ENCODE measurements around the gene NNT.
"Not testable (repeated sequence)": the region's sequence is repeated elsewhere in the genome, so short reads cannot be mapped to it uniquely, and the experiment has no call there.

Gene NNT

DNA sequence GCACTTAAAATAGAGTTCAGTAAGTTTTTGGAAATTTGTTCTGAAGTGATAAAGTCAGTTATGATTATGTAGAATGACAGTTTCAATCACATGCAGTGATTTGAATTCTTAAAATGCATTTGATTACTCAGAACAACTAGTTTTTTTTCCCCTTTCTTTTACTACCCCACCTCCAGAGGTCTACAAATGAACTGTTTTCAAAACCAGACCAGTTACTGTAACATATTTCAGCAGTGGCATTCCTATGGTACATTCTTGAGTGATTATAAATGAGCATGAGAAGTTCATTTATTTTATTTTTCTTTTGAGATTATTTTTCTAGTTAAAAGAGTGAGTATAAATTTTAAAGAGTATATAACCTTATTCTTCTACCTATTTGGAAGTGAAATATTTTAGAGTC, 71.6 kb downstream of the NNT start:
- DNase-seq: peak; percentile 22

DNA sequence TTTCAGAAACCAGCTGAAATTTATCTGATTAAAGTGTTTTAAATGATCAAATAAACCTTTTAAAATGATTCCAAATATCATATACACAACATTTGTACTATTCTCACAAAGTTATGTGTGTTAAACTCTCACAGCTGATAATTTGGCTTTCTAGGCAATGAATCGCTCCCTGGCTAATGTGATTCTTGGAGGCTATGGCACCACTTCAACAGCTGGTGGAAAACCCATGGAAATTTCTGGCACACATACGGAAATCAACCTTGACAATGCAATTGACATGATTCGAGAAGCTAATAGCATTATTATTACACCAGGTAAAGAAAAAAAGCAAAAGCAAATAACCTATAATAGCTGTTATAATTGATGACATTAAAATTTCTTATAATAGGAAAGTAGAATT, 72.4 kb downstream of the NNT start:
- DNase-seq: no peak

DNA sequence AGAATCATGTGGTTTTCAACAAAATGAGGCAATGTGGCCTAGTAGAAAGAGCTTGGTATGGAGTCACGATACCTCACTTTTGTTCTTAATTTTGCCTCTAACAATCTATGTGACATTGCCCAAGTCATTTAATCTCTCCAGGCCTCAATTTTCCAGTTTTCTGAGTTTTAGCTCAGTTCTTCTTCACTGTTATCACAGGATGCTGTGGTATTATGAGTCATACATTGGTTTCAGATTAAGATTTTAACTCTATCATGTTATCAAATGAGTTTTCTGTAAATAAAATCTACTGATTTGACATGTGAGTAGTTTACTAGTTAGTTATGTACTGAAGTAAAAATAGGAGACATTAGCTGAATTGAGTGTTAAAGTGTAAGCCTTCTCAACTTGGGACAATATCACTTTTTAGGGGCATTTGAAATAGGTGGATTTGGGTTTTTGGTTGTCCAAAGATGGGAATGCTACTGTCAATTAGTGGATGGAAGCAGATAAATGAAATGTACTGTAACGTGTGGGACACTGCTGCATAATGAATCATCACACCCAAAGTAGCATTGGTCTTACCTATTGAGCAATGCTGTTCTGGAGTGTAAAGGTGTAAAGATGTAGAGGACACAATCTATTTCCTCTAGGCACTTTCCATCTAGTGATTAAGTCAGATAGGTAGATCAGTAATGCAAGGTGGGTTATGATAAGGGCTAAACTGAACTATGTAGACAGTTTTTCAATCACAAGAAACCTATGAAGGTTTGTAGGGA, 73.3 kb downstream of the NNT start:
- DNase-seq: no peak

DNA sequence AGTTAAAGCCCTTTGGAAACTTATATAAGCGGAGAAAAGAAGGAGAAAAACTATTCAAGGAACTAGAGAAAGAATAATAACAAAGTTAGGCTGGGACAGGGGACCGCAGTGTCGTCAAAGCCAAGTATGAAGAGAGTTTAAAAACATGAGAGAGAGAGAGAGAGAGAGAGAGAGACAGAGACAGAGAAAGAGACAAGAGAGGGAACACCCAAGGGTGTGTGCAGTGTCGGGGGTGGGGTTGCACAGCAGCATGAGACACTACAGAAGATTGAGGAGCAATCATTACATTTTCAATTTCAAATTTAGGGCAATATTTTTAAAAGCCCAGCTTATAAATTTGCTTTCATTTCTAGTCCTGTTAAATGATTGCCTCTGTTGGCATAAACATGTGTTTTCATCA, 74.3 kb downstream of the NNT start:
- no peak for DNase-seq

DNA sequence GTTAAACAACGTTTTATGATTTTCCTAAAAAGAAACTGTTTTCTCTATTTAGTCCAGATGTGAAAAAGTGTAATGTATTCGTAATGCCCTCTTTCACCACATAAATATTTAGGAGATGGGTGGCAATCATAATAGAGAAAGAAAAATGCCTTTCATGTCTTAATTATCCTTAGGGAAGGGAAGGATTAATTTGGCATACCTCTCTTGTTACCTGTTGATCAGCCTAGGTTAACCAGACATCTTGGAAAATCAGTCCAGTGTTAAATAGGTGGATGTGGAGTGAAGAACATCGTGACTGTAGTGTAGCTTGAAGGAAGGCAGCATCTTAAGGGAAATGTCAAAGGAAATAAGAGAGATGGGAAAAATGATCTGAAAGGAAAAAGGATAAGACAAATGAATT, 76.2 kb downstream of the NNT start:
- no peak for DNase-seq

DNA sequence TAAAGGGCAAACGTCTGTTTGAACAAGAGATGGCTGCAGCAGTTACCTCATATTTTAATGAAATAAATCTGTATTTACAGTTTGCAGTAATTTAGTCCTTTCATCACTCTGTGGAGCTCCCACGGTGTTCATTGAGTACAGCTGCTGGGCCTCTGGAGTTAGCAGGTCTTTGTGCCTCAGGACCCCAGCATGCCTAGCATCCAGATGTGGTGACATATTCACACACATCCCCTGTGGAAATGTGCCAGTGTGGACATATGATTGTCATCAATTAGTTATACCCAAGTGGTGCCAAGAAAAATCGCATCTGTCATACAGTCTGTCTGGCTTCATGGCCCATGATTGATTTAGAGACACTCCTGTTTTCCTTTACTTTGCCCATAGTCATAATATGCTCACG, 77.3 kb downstream of the NNT start:
- DNase-seq: no peak

DNA sequence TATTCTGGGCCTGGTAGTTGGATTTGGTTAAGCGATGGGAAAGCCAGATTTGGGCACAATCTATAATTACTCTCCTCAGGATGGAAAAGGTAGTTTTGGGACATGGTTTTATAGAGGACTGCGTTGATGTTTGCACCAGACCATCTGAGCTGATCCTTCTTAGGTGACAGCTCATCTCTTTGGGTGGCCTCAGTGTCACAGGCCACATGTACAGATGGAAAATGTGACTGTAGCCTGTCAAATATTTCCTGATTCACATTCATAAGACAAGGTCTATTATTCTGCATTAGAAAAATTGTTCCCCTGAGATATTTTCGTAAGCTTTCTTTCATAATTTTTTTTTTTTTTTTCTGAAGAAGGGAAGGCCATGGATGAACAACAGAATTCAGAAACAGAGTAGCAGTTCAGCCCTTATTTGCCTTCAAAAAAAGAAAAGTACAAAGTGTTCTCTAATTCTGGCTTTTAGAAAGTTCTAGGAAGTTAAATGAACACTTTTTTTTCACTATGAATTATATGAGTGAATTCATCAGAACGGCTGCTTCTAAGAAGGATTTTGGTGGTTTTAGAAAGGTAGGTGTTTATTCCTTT, 81.0 kb downstream of the NNT start:
- DNase-seq: no peak

DNA sequence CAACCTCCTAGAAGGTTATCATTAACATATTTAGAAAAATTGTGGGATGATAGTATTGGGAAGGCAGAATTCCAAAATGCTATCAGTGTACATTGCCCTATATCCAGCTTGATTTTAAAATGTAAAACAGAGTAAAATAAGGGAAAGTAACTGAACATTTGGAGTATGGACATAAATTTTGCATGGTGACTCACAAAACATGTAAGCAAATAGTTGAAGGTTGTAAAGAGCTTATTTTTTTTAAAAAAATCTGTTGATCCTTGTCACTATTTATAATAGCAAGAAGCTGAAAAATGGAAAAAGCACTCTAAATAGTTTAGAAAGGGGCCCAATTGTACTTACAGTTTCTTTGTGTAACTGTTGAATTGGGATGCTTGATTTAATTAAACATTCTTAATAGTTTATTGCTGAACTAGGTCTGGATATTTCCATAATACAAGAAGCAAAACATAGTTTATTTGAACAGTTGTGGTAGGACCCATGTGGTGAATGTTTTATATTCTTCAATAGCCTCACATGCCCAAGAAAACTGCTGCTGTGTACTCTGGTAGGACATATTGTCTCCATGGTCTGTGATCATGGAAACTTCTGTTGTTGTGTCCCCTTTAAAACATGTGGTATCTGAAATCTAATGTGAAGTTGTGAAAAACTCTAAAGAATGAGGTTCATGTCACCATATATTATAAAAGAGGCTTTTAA, 82.4 kb downstream of the NNT start:
- no peak for DNase-seq

DNA sequence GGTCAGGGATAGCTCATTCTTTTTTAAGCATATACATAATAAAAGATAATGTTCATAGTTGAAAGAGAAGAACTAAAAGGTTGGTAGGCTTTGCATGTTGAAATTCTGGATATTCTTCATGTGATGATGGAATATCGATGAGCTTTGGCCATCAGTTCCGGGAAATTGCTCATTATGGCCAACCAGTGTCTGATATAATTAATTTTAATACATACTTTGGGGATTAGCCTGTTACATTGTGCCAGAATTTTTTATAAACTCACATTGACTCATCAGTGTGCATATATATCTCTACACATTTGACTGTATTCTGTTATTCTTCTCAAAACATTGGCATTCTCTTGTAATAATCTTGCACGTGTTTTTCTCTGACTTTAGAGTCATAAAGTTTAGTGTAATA, 84.3 kb downstream of the NNT start:
- no peak for DNase-seq

DNA sequence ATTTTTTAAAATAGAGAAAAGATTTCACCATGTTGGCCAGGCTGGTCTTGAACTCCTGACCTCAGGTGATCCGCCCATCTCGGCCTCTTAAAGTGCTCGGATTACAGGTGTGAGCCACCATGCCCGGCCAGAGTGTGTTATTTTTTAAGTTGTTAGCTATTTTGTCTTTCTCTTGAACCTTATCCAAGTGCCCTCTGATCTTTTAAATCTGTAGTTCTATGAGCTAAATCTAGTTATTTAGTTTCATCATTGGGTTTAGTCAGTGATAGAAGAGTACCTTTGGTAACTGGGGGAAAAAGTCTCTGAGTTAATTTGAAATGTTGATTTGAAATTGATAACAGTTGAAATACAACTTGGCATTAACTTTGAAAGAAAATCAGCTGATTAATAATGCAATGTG, 88.3 kb downstream of the NNT start:
- no peak for DNase-seq

DNA sequence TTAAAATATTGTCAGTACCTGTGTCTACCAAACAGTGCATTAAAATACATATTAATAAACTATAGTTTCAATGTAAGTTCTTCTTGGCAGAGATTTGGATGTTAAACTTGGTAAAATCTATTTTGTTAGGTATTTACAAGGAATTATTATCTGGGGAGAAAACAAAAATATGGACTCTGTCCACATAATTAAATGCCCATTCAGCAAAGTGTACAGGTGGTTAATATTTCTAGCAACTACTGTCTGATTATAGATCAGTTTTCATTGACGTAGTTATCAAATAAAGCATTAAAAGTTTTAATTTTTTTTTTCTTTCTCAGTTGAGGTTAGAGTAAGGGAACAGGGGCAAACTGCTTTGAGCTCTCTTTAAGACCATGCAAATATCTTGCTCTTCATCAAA, 88.9 kb downstream of the NNT start:
- no peak for DNase-seq

DNA sequence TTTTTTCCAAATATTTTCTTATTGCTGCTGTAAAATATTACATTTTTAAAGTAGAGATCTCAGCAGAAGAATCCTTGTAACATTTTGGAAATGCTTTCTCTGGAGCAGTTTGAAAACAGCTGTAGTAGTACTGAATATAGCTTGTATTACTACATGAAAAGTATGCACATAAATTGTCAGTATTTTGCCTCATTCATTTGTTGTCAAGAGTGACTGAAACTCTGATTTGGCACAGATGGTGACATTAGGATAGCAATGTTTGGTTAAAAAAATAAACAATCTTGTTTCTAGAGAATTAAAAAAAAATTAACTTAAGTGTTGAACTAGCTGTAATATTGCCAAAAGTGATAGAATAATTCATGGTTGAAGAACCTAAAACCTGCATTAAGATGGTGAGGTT, 90.4 kb downstream of the NNT start:
- no peak for DNase-seq

DNA sequence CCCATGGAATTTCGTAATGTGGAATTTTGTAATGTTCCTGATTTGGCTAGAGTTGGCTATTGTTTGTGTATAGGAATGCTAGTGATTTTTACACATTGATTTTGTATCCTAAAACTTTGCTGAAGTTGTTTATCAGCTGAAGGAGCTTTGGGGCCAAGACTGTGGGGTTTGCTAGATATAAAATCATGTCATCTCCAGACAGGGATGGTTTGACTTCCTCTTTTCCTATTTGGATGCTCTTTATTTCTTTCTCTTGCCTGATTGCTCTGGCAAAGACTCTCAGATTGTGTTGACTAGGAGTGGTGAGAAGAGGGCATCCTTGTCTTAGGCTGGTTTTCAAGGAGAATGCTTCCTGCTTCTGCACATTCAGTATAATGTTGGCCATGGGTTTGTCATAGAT, 91.0 kb downstream of the NNT start:
- DNase-seq: no peak

DNA sequence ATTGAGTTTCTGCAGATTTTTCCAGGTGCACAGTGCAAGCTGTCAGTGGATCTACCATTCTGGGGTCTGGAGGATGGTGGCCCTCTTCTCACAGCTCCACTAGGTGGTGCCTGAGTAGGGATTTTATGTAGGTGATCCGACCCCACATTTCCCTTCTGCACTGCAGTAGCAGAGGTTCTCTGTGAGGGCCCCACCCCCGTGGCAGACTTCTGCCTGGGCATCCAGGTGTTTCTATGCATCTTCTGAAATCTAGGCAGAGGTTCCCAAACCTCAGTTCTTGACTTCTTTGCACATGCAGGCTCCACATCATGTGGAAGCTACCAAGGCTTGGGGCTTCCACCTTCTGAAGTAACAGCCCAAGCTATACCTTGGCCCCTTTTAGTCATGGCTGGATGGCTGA, 93.5 kb downstream of the NNT start:
- DNase-seq: not testable (repeated sequence)

DNA sequence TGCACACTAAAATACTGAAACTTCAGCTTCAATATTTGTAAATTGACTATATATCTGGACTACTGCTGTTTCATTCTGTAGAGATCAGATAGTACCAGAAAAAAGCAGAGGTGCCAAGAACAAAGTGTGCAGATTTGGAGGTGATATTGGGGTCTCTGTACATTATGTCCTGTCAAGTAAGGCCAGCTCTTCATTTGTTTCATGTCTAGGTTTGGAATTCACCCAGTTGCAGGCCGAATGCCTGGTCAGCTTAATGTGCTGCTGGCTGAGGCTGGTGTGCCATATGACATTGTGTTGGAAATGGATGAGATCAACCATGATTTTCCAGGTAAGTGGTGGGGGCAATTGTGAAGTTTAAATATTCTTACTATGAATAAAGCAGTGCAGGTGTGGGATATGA, 96.9 kb downstream of the NNT start:
- DNase-seq: no peak

DNA sequence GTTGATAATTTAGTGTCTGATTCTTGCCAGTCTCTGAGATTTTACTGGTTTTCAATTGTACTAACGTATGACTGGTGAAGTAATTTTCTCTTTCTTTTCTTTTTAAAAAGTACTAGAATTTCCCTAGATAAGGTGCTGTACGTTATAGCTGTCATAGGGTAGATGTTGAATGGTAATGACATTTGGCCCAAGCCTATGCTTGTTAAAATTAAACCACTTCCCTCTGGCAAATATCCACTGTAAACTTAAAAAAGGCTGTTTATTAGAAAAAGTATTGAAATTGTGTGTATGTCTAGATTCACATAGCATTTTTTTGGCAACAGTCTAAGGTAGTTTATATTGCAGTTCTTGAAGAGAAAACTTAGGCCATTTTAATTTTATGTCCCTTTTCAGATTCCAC, 97.6 kb downstream of the NNT start:
- no peak for DNase-seq

DNA sequence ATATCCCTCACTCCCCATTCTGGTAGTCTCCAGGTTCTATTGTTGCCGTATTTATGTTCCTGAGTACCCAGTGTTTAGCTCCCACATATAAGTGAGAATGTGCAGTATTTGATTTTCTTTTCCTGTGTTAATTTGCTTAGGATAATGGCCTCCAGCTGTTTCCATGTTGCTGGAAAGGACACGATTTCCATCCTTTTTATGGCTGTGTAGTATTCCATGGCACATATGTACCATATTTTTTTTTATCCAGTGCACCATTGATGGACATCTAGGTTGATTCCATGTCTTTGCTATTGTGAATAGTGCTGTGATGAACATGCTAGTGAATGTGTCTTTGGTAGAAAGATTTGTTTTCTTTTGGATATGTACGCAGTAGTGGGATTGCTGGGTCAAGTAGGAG, 98.2 kb downstream of the NNT start:
- no peak for DNase-seq

DNA sequence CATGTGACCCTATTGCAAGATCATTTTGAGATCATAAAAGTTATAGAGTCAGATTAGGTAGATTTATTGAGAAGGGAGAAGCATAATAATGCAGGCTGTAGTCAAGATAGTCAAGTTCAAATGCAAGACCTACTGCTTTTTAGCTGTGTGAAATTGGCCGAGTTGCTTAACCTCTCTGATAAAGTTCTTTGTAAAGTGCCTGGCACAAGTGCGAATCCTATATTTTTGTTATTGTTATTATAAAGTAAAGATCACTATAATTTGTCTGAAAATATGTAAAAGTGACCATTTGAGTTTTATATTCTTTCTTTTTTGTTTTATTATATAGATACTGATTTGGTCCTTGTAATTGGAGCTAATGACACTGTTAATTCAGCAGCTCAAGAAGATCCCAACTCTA, 99.3 kb downstream of the NNT start:
- no peak for DNase-seq

DNA sequence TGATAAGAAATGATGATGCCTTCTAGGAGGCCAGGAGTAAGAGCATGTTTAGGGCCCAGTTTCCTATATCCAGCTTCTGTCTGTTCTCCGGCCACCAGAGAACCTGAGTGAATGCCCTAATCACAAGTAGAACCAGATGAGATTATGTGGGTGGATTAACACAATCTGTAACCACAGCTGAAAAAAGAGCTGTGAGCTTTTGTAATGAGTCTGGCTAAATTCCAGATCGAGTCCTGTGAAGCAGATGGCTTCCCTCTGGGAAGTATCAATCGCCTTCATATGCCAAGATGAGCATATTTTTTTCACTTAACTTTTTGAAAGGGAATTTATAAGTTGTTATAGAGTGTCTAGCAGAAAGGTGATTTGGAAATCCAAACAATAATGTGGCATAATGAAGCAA, 99.8 kb downstream of the NNT start:
- DNase-seq: no peak

DNA sequence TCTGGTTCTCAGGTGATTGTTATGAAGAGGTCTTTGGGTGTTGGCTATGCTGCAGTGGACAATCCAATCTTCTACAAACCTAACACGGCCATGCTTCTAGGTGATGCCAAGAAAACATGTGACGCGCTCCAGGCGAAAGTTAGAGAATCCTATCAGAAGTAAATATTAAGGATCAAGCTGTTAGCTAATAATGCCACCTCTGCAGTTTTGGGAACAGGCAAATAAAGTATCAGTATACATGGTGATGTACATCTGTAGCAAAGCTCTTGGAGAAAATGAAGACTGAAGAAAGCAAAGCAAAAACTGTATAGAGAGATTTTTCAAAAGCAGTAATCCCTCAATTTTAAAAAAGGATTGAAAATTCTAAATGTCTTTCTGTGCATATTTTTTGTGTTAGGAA, 101.3 kb downstream of the NNT start:
- DNase-seq: no peak

DNA sequence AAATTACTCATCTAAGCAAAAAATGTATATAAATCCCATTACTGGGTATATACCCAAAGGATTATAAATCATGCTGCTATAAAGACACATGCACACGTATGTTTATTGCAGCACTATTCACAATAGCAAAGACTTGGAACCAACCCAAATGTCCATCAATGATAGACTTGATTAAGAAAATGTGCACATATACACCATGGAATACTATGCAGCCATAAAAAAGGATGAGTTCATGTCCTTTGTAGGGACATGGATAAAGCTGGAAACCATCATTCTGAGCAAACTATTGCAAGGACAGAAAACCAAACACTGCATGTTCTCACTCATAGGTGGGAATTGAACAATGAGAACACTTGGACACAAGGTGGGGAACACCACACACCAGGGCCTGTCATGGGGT, 103.6 kb downstream of the NNT start:
- DNase-seq: not testable (repeated sequence)

DNA sequence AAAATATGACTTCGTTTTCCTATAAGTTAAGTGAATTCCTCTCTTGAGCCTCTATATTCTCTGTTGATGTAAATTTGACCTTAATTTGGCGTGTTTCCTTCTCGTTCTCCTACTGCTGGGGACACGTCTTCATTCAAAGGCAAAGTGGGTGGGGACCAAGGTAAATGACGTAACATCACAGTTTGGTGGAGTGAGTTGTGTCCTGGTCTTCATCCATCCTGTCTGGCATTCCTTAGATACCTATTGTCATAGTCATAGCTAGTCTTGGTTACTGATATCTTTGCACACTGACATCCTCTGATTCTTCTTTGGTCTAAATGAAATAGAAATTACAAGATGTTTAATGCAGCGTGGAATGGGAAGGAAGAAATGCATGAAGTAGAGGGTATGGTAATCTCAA, 108.5 kb downstream of the NNT start:
- peak; percentile 58 for DNase-seq

DNA sequence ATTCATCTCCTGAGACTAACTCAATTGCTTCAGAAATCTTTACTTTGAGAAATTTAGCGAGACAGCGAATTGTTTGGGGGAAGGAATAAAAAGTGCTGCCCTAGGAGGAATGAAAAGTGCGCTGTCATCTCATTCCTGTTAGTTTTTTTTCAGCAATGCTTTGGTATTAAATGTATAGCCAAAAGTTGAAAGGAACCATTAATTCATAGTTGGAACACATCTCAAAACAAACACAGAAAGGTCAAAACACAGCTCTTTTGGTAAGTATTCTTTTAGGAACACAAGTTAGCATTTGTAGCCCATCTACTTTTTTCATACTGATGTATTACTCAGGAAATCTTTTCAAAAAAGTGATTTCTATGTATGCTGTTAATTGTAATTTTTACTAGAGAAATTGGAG, 109.1 kb downstream of the NNT start:
- DNase-seq: no peak

DNA sequence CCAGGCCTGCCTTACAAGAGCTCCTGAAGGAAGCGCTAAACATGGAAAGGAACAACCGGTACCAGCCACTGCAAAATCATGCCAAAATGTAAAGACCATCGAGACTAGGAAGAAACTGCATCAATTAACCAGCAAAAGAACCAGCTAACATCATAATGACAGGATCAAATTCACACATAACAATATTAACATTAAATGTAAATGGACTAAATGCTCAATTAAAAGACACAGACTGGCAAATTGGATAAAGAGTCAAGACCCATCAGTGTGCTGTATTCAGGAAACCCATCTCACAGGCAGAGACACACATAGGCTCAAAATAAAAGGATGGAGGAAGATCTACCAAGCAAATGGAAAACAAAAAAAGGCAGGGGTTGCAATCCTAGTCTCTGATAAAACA, 116.8 kb downstream of the NNT start:
- DNase-seq: not testable (repeated sequence)

DNA sequence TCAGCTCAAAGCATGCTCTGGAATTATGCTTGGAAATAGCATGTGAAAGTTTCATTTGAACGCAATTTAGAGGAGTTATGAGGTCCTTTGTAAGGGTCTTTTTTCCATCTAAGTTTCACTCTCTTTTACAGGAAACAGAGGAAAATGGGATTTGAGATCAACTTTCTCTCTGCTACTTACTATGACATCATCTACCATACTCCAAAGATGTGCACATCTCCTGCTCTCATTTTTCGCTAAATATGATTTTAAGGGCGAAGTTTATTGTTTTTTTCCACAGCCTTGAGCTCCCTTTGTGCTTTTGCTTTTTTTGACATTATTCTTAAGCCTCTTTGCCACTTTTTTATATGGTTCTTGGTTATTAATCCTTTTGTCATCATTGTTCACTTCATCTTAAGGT, 125.6 kb downstream of the NNT start:
- DNase-seq: no peak

Data from kidney glomerular epithelial cell (primary cell).